Transverse colon (tissue), 4 donors: ENCODE data around the gene UBE2Q1. TPM values are rescaled to one million over a fixed set of nuclear protein-coding genes. Genes with fewer than 3 reads are reported as not detected.
A peak's percentile ranks its signal among the peaks of the same experiment; 100 is the strongest.

Experiments used
- DNase-seq: peaks from one replicate; pipeline ENCODE4 v3.0.0-alpha.2; 2019
- H3K27ac ChIP-seq, 4 donors: fragments of 200-600 bp; sonication (generic); 2 replicates each; pipeline ENCODE4 v1.5.1; 2016 to 2018; ENCODE audit warnings: inconsistent platforms in 4 of 4
- H3K27me3 ChIP-seq: fragments of 200-600 bp; sonication (generic); 2 replicates; pipeline ENCODE4 v1.5.1; 2017; ENCODE audit warnings: inconsistent platforms
- H3K36me3 ChIP-seq, 4 donors: fragments of 200-600 bp; sonication (generic); 2 replicates each; pipeline ENCODE4 v1.5.1; 2017 to 2019; ENCODE audit warnings: inconsistent platforms in 4 of 4
- H3K4me1 ChIP-seq, 4 donors: fragments of 200-600 bp; sonication (generic); 2 replicates each; pipeline ENCODE4 v1.5.1; 2017 to 2020; ENCODE audit warnings: inconsistent platforms in 4 of 4
- H3K4me3 ChIP-seq, 4 donors: fragments of 200-600 bp; sonication (generic); 1 replicate in 1 of 4; 2 replicates in 3 of 4; pipeline versions ENCODE4 v1.5.1 to v1.6.1; 2017 to 2019; ENCODE audit warnings: inconsistent platforms in 4 of 4
- H3K9me3 ChIP-seq, 2 donors: fragments of 200-600 bp; sonication (generic); 2 replicates each; pipeline ENCODE4 v1.5.1; 2017 to 2019; ENCODE audit warnings: inconsistent platforms in 2 of 2
- EP300 ChIP-seq: sonication (generic); formaldehyde crosslinking; IDR thresholded peaks from one replicate; pipeline ENCODE4 v1.6.1; 2017; ENCODE audit warnings: antibody characterized with exemption, low read depth
- POLR2A ChIP-seq: fragments of 450-650 bp; IDR thresholded peaks from one replicate; pipeline ENCODE4 v1.6.1; 2016; ENCODE audit warnings: antibody characterized with exemption, mild to moderate bottlenecking, moderate library complexity
- POLR2AphosphoS5 ChIP-seq, 3 donors: sonication (generic); formaldehyde crosslinking; IDR thresholded peaks; one replicate each; pipeline ENCODE4 v1.6.1; 2016; ENCODE audit warnings: antibody characterized with exemption in 3 of 3
- WGBS, 2 donors: methylation state at CpG; one replicate each; pipeline ENCODE4 v1.1.5; 2018; ENCODE audit warnings: low coverage in 1 of 2; 5-methylcytosine and 5-hydroxymethylcytosine counted together
- in situ Hi-C, 4 donors: fragments of 200-750 bp; cut with MboI; loops; one replicate each; pipeline versions ENCODE4 v1.15.0 to v1.15.1; 2017; ENCODE audit warnings: low sequenced_read_pairs in 3 of 4, low pct_ligation_motif_present in 1 of 4, low pct_unique_long_range_greater_than_20kb in 1 of 4
- intact Hi-C: fragments of 100-400 bp; cut with DNase I; formaldehyde crosslinking; loops from one replicate; pipeline ENCODE4 v1.15.1; 2023; ENCODE audit warnings: low total_unique reads
- total RNA-seq, 4 donors: library from RNA; depleted of rRNA; stranded (reverse); fragments of >200 nt; gene quantifications; one replicate each; pipeline ENCODE4 v1.1.0, GENCODE V29; 2016
- TF ChIP-seq, protein P1 (sequence below), 5 experiments: fragments of 200-600 bp in 3 of 5; fragments of 450-650 bp in 2 of 5; sonication (generic) in 3 of 5; IDR thresholded peaks; 1 replicate in 2 of 5; 2 replicates in 3 of 5; pipeline ENCODE4 v1.5.1; 2016 to 2017; ENCODE audit warnings: antibody characterized with exemption in 5 of 5, inconsistent platforms in 3 of 5, mild to moderate bottlenecking in 2 of 5, moderate library complexity in 1 of 5

UBE2Q1 gene
- total RNA-seq, 4 donors from 2014 or later, result 10.1 to 33.9 (median 26.6) TPM

DNA sequence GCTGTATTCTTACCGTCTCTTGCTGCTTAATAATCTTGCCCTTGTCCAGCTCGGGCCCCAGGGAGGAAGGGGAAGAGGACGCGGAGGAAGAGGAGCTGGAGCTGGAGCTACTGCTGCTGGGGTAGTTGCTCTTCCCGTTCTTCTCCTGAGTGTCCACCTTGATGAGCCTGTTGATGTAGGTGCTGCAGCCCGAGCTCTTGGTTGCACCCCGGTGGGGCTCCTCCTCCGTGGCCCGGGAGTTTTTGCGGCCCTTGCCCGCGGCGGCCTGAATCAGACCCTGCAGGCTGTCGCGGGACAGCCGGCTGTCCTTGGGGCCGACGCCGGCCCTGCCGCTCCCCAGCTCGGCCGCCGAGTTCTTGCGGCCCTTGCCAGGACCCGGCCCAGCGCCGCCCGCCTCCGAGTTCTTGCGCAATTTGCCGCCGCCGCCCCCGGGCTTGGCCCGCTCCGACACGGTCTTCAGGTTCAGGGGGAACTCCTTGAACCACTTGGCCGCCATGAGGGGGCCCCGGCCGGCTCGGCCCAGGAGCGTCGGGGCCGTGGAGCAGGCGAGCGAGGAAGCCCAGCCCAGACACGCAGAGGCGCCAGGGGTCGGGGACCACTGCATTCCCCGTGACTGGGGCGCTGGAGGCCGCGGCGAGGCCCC lies 56.9 kb downstream of the UBE2Q1 start:
- in situ Hi-C loops, result no loop called here
- WGBS, 2 donors, result 7% methylated on average over 32 of the region's 54 CpGs; no CpG with 5 or more reads in 1 of the 2 donors
- H3K27me3 ChIP-seq, result peaks cover 73% of the 10 kb centered on the region
- peaks cover 3 to 18% (median 9%) of the 10 kb centered on the region in 4 donors for H3K4me1 ChIP-seq
- no peaks in the 10 kb centered on the region for H3K36me3 ChIP-seq
- TF ChIP-seq, protein P1, sequence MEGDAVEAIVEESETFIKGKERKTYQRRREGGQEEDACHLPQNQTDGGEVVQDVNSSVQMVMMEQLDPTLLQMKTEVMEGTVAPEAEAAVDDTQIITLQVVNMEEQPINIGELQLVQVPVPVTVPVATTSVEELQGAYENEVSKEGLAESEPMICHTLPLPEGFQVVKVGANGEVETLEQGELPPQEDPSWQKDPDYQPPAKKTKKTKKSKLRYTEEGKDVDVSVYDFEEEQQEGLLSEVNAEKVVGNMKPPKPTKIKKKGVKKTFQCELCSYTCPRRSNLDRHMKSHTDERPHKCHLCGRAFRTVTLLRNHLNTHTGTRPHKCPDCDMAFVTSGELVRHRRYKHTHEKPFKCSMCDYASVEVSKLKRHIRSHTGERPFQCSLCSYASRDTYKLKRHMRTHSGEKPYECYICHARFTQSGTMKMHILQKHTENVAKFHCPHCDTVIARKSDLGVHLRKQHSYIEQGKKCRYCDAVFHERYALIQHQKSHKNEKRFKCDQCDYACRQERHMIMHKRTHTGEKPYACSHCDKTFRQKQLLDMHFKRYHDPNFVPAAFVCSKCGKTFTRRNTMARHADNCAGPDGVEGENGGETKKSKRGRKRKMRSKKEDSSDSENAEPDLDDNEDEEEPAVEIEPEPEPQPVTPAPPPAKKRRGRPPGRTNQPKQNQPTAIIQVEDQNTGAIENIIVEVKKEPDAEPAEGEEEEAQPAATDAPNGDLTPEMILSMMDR (IDR thresholded peaks at IDR 0.05), result no peak
- TF ChIP-seq EP300 (no peak), POLR2AphosphoS5 (IDR thresholded peaks at IDR 0.05) (no peak), POLR2A (no peak)
- peak; percentile 37 for DNase-seq
- peak overlapping the region; percentile 22 to 46 (median 35) for H3K4me3 ChIP-seq
- intact Hi-C loops, result no loop called here
- H3K9me3 ChIP-seq, result no peaks in the 10 kb centered on the region
- peak overlapping the region; percentile 46 to 70 (median 56) for H3K27ac ChIP-seq

DNA sequence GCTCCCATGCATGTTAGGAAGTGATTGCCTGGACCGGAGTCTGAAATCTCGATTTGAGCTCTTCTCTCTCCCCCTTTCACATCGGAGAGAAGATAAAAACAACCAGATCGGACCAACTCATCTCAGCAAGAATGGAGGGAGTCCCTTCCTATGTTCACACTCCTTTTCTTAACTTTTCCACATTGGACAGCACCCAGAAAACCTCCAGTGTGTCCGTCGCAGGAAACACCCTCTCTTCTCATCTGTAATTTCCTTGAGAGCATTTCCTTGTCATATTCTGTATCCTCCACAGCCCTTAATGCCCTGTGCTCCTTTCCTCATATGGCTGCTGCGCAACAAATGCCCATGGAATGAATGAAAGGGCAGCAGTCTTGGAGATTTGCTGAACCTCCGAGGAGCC lies 57.9 kb downstream of the UBE2Q1 start:
- no peaks in the 10 kb centered on the region for H3K36me3 ChIP-seq
- in situ Hi-C loops (no loop called here), intact Hi-C loops (no loop called here)
- H3K27me3 ChIP-seq, result peaks cover 76% of the 10 kb centered on the region
- H3K27ac ChIP-seq, result peak overlapping the region in 1 of 4 donors; percentile 13
- peak overlapping the region in 2 of 4 donors; percentile 38 to 46 for H3K4me3 ChIP-seq
- peaks cover 3 to 18% (median 9%) of the 10 kb centered on the region in 4 donors for H3K4me1 ChIP-seq
- H3K9me3 ChIP-seq, result no peaks in the 10 kb centered on the region
- TF ChIP-seq POLR2A, result no peak
- TF ChIP-seq, protein P1 (IDR thresholded peaks at IDR 0.05), result no peak
- WGBS, 2 donors, result 69 to 74% methylated on average over 8 of the region's 8 CpGs
- no peak for DNase-seq

DNA sequence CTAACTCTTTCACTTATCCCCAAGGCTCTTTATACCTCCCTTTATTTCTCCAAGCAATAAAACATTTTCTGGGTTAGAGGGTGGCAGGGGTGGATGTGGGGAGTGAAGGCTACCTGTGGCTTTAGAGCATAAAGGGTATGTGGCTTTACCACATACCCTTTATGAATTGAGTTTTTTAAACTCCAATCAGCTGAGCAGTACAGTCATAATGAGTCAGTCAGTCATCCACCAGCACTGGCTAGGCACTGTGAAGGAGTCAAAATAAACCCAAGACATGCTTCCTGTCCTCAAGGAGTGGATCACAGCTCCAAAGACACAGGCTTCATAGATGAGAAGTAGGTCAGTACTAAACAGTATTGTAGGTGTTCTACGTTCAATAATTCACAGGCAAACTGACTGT lies 59.0 kb downstream of the UBE2Q1 start:
- H3K9me3 ChIP-seq, result no peaks in the 10 kb centered on the region
- in situ Hi-C loops, result no loop called here
- 91% methylated on average over 1 of the region's 1 CpG; no CpG with 5 or more reads in 1 of the 2 donors for WGBS, 2 donors
- H3K27ac ChIP-seq, result no peak overlapping the region
- peaks cover 77% of the 10 kb centered on the region for H3K27me3 ChIP-seq
- H3K36me3 ChIP-seq, result no peaks in the 10 kb centered on the region
- TF ChIP-seq POLR2AphosphoS5 (IDR thresholded peaks at IDR 0.05) (no peak), EP300 (no peak)
- H3K4me3 ChIP-seq, result peak overlapping the region in 1 of 4 donors; percentile 19
- intact Hi-C loops, result no loop called here
- DNase-seq, result no peak
- peaks cover 3 to 18% (median 9%) of the 10 kb centered on the region in 4 donors for H3K4me1 ChIP-seq

Other genes starting within 250 kb of the UBE2Q1 start
- gene AQP10, start 237.6 kb downstream of the UBE2Q1 start, total RNA-seq, result not detected
- 10 to 100 TPM in 3 of 4 donors, 1 to 10 TPM in 1; 6.0 to 78.6 (median 24.9) TPM for gene ATP8B2, start 233.1 kb downstream of the UBE2Q1 start, total RNA-seq
- 100 to 1,000 TPM in 1 of 4 donors, 10 to 100 TPM in 3; 10.7 to 107 (median 77.3) TPM for gene IL6R, start 153.3 kb downstream of the UBE2Q1 start, total RNA-seq
- 1 to 10 TPM in 1 of 4 donors, under 1 TPM in 1, not detected in 2; 0.96 to 3.3 TPM for gene TDRD10, start 56.4 kb downstream of the UBE2Q1 start, total RNA-seq
- 10 to 100 TPM in 1 of 4 donors, 1 to 10 TPM in 3; 5.2 to 15.0 (median 6.7) TPM for gene SHE, start 56.2 kb downstream of the UBE2Q1 start, total RNA-seq
- under 1 TPM in 2 of 4 donors, not detected in 2; 0.32 to 0.82 TPM for gene CHRNB2, start 9.1 kb upstream of the UBE2Q1 start, total RNA-seq
- gene ADAR, start 49.5 kb upstream of the UBE2Q1 start, total RNA-seq, result 100 to 1,000 TPM in 3 of 4 donors, 10 to 100 TPM in 1; 81.5 to 140 (median 110) TPM